IMR-90 (cell line): ENCODE data around the gene TAOK1. TPM values are rescaled to one million over a fixed set of nuclear protein-coding genes. Genes with fewer than 3 reads are reported as not detected.

Experiments
- ATAC-seq: fragments of 200-7000 bp; cut with Tn5 transposase; 2 replicates; pipeline ENCODE4 v1.9.1; 2020; ENCODE audit warnings: low read depth, mild to moderate bottlenecking, moderate library complexity
- BruUV-seq: library from RNA; stranded (reverse); fragments of 400-500 nt; replicated peaks from 2 replicates; lab custom pipeline; 2021; lab: Mats Ljungman, UMichigan
- CTCF ChIA-PET: fragments of 300-600 bp; formaldehyde crosslinking; extraction: SDS; loops from one replicate; lab custom pipeline; 2021; ENCODE audit warnings: antibody characterized with exemption; lab: Yijun Ruan, JAX
- POLR2A ChIA-PET: fragments of 300-600 bp; sonication (Branson Sonifier 250); formaldehyde crosslinking; loops from one replicate; lab custom pipeline; 2022; ENCODE audit warnings: antibody characterized with exemption; ENCODE audit not compliant: unreplicated experiment; lab: Charles Lee
- DNase-seq: peaks from one replicate; pipeline ENCODE4 v3.0.0; 2013
- H2AFZ ChIP-seq: replicated peaks from 2 replicates; pipeline ENCODE3; 2013; ENCODE audit warnings: low read length, mild to moderate bottlenecking; ENCODE audit not compliant: poor library complexity
- H2AK5ac ChIP-seq: 2 replicates; pipeline ENCODE4 v1.6.1; 2013; ENCODE audit warnings: low read depth, low read length, inconsistent platforms
- H2AK9ac ChIP-seq: replicated peaks from 2 replicates; pipeline ENCODE3; 2013; ENCODE audit warnings: mild to moderate bottlenecking, low read depth, low read length, moderate library complexity; ENCODE audit not compliant: poor library complexity
- H2BK120ac ChIP-seq: 2 replicates; pipeline ENCODE4 v1.6.1; 2013; ENCODE audit warnings: low read depth, low read length, inconsistent platforms
- H2BK15ac ChIP-seq: 3 replicates; pipeline ENCODE4 v1.6.1; 2013; ENCODE audit warnings: low read depth, low read length, inconsistent platforms
- H2BK20ac ChIP-seq: 2 replicates; pipeline ENCODE4 v1.6.1; 2013; ENCODE audit warnings: low read depth, mild to moderate bottlenecking, inconsistent platforms, low read length, moderate library complexity
- H2BK5ac ChIP-seq: 2 replicates; pipeline ENCODE4 v1.6.1; 2013; ENCODE audit warnings: mild to moderate bottlenecking, low read depth, low read length, inconsistent platforms; ENCODE audit not compliant: poor library complexity, severe bottlenecking
- H3K14ac ChIP-seq: replicated peaks from 2 replicates; pipeline ENCODE4 v1.6.1; 2013; ENCODE audit warnings: low read depth, low read length, inconsistent platforms
- H3K18ac ChIP-seq: 2 replicates; pipeline ENCODE4 v1.6.1; 2013; ENCODE audit warnings: low read depth, low read length, control low read depth
- H3K23ac ChIP-seq: 2 replicates; pipeline ENCODE4 v1.6.1; 2013; ENCODE audit warnings: low read depth, low read length, inconsistent platforms
- H3K27ac ChIP-seq: 2 replicates; pipeline ENCODE4 v1.5.1; 2013; ENCODE audit warnings: mild to moderate bottlenecking, control low read depth, low read length; ENCODE audit not compliant: insufficient read depth
- H3K27me3 ChIP-seq: 2 replicates; pipeline ENCODE4 v1.6.1; 2013; ENCODE audit warnings: low read length; ENCODE audit not compliant: control insufficient read depth, insufficient read depth
- H3K36me3 ChIP-seq: 2 replicates; pipeline ENCODE4 v1.6.1; 2013; ENCODE audit warnings: low read length, mixed read lengths; ENCODE audit not compliant: control insufficient read depth, insufficient read depth
- H3K4ac ChIP-seq: 2 replicates; pipeline ENCODE4 v1.6.1; 2013; ENCODE audit warnings: low read depth, low read length, inconsistent platforms
- H3K4me1 ChIP-seq: 2 replicates; pipeline ENCODE4 v1.6.1; 2013; ENCODE audit warnings: low read length, mixed read lengths; ENCODE audit not compliant: control insufficient read depth, insufficient read depth
- H3K4me2 ChIP-seq: 2 replicates; pipeline ENCODE4 v1.6.1; 2013; ENCODE audit warnings: low read depth, mild to moderate bottlenecking, control low read depth, low read length, moderate library complexity
- H3K4me3 ChIP-seq: 2 replicates; pipeline ENCODE4 v1.5.1; 2013; ENCODE audit warnings: low read depth, mild to moderate bottlenecking, control low read depth, low read length, moderate library complexity; ENCODE audit not compliant: insufficient read depth
- H3K56ac ChIP-seq: 2 replicates; pipeline ENCODE4 v1.6.1; 2013; ENCODE audit warnings: low read length, inconsistent platforms; ENCODE audit not compliant: insufficient read depth; ENCODE audit errors: extremely low read depth
- H3K79me1 ChIP-seq, 2 experiments: 2 replicates each; pipeline ENCODE4 v1.6.1; 2013; ENCODE audit warnings: low read length in 2 of 2, inconsistent platforms in 1 of 2, low read depth in 1 of 2
- H3K9ac ChIP-seq: 2 replicates; pipeline ENCODE4 v1.6.1; 2013; ENCODE audit warnings: low read depth, low read length, control low read depth
- H3K9me1 ChIP-seq: 2 replicates; pipeline ENCODE4 v1.6.1; 2013; ENCODE audit warnings: low read length, inconsistent platforms; ENCODE audit not compliant: insufficient read depth
- H3K9me3 ChIP-seq: 2 replicates; pipeline ENCODE4 v1.6.1; 2013; ENCODE audit warnings: low read length; ENCODE audit not compliant: control insufficient read depth, insufficient read depth
- H4K20me1 ChIP-seq: 2 replicates; pipeline ENCODE4 v1.6.1; 2013; ENCODE audit warnings: low read length, inconsistent platforms; ENCODE audit not compliant: insufficient read depth
- H4K5ac ChIP-seq: 2 replicates; pipeline ENCODE4 v1.6.1; 2013; ENCODE audit warnings: mild to moderate bottlenecking, low read depth, low read length, control low read depth
- H4K8ac ChIP-seq, 2 experiments: 2 replicates each; pipeline ENCODE4 v1.6.1; 2013; ENCODE audit warnings: low read depth in 2 of 2, low read length in 2 of 2, control low read depth in 1 of 2, inconsistent platforms in 1 of 2
- H4K91ac ChIP-seq: 2 replicates; pipeline ENCODE4 v1.6.1; 2013; ENCODE audit warnings: low read depth, low read length, inconsistent platforms; ENCODE audit not compliant: insufficient read depth
- RFX5 ChIP-seq: IDR thresholded peaks from 2 replicates; pipeline ENCODE4 v1.8.0; 2012; ENCODE audit warnings: low read depth, mild to moderate bottlenecking, low read length, moderate library complexity
- WGBS, 2 experiments: methylation state at CpG; one replicate each; pipeline versions ENCODE4 v1.1.5 to v1.1.7; 2013; ENCODE audit warnings: missing lambda C conversion rate in 2 of 2; ENCODE audit not compliant: insufficient read length in 1 of 2; ENCODE audit errors: extremely low coverage in 2 of 2; 5-methylcytosine and 5-hydroxymethylcytosine counted together
- dilution Hi-C: fragments of 300-500 bp; cut with HindIII; formaldehyde crosslinking; loops from one replicate; pipeline ENCODE4 v1.14.3; 2018; ENCODE audit warnings: low sequenced_read_pairs; ENCODE audit not compliant: unreplicated experiment
- in situ Hi-C: fragments of 300-500 bp; cut with MboI; formaldehyde crosslinking; loops from 3 replicates; pipeline ENCODE4 v1.14.3; 2019; ENCODE audit warnings: low sequenced_read_pairs, inconsistent platforms, mixed read lengths
- intact Hi-C: fragments of 100-400 bp; cut with micrococcal nuclease; formaldehyde crosslinking; loops from 2 replicates; pipeline ENCODE4 v1.10.0; 2022
- polyA plus RNA-seq, 3 experiments: library from polyadenylated mRNA; depleted of rRNA; stranded (reverse); fragments of >200 nt; gene quantifications; 2 replicates each; pipeline ENCODE4 v1.2.3, GENCODE V29; 2012; ENCODE audit warnings: low replicate concordance in 1 of 3
- total RNA-seq: library from RNA; depleted of rRNA; stranded (reverse); fragments of >200 nt; gene quantifications from 2 replicates; pipeline ENCODE4 v1.2.3, GENCODE V29; 2012

Gene TAOK1
- total and polyA plus RNA-seq, 2 of the 4 experiments (the other 2 are of a cell fraction), result 9.8 to 91.8 TPM

- Histone ChIP-seq H3K4me3 (no peak overlapping the region), H4K20me1 (no peaks in the 10 kb centered on the region), H3K23ac (no peak overlapping the region), H2BK5ac (no peak overlapping the region), H2AK5ac (no peak overlapping the region), H4K5ac (no peak overlapping the region), H3K79me1 (no peaks in the 10 kb centered on the region), H3K4me2 (no peak overlapping the region), H3K27me3 (no peaks in the 10 kb centered on the region), H3K4me1 (peaks cover 1% of the 10 kb centered on the region), H2BK120ac (no peak overlapping the region), H2BK15ac (no peak overlapping the region), H4K91ac (no peak overlapping the region), H3K9me3 (no peaks in the 10 kb centered on the region), H3K27ac (no peak overlapping the region), H3K18ac (no peak overlapping the region), H3K36me3 (peaks cover 7% of the 10 kb centered on the region; the same call in 1 of the 2 replicates), H3K9me1 (0 out of 2 replicates have a peak, but pooled peaks cover 2% of the 10 kb centered on the region), H3K56ac (no peak overlapping the region), H4K8ac (no peak overlapping the region), H2AK9ac (no peak overlapping the region), H3K9ac (no peak overlapping the region), H3K4ac (no peak overlapping the region), H2BK20ac (no peak overlapping the region), H3K14ac (no peak overlapping the region), H2AFZ (no peak overlapping the region)
- in situ Hi-C loops (no loop called here), intact Hi-C loops (loop anchor here (10.0 kb wide), 1 partner anchor 416 kb away; no protein-coding TSS in a partner anchor), dilution Hi-C loops (no loop called here)
- BruUV-seq, result no TSS peak
- TF ChIP-seq RFX5, result no peak
- CTCF ChIA-PET, result no interaction called here
- no peak for ATAC-seq
- POLR2A ChIA-PET, result no interaction called here
- no CpG with 5 or more reads among the region's 6 CpGs for WGBS, 2 experiments
- no peak for DNase-seq
Observed at GRCh38 chr17:29560316-29560715, 170.2 kb downstream of the TAOK1 start.
